ENCODE data around the gene CUBN. TPM values are rescaled to one million over a fixed set of nuclear protein-coding genes. Genes with fewer than 3 reads are reported as not detected.

Gene CUBN
- total and polyA plus RNA-seq, 8 donors: 0.28 to 1.3 (median 0.66) TPM

GRCh38 chr10:17153321-17153720 lies 23.7 kb upstream of the CUBN start:
- intact Hi-C loops (cut with DNase I): no loop called here
- TF ChIP-seq CTCF (IDR thresholded peaks at IDR 0.05): no peak
- ATAC-seq: no peak
- WGBS, 2 donors: 89 to 90% methylated on average over 5 of the region's 5 CpGs
- FAIRE-seq: no peak
- H3K27me3 ChIP-seq: no peaks in the 10 kb centered on the region
- DNase-seq: no peak
- no peak overlapping the region for H3K27ac ChIP-seq
- no peak overlapping the region for H3K4me3 ChIP-seq
- H3K9me3 ChIP-seq: no peaks in the 10 kb centered on the region
- H3K4me1 ChIP-seq: no peaks in the 10 kb centered on the region
- no peaks in the 10 kb centered on the region for H3K36me3 ChIP-seq

DNA sequence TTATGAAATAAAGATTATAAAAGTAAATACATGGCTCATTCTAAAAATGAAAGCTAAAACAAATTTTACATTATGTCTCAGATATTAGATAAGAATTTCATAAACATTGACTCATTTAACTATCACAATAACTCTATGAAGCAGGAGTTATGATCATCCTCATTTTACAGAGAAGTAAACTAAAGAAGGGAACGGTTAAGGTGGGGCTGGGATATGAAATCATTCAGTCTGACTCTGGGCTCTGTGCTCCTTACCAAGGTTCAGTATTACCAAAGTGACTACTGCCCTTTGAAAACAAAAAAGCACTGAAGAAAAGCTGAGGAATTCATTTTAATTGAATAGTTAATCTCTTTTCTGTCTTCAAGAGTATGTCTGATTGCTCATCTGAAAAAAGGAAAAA lies 22.1 kb upstream of the CUBN start:
- H3K4me1 ChIP-seq: no peaks in the 10 kb centered on the region
- 76 to 81% methylated on average over 1 of the region's 1 CpG for WGBS, 2 donors
- H3K36me3 ChIP-seq: no peaks in the 10 kb centered on the region
- TF ChIP-seq CTCF (IDR thresholded peaks at IDR 0.05): no peak
- FAIRE-seq: peak; percentile 78
- no peak for DNase-seq
- no peaks in the 10 kb centered on the region for H3K9me3 ChIP-seq
- no peaks in the 10 kb centered on the region for H3K27me3 ChIP-seq
- no peak for ATAC-seq
- intact Hi-C loops (cut with DNase I): no loop called here
- H3K4me3 ChIP-seq: no peak overlapping the region
- no peak overlapping the region for H3K27ac ChIP-seq

DNA sequence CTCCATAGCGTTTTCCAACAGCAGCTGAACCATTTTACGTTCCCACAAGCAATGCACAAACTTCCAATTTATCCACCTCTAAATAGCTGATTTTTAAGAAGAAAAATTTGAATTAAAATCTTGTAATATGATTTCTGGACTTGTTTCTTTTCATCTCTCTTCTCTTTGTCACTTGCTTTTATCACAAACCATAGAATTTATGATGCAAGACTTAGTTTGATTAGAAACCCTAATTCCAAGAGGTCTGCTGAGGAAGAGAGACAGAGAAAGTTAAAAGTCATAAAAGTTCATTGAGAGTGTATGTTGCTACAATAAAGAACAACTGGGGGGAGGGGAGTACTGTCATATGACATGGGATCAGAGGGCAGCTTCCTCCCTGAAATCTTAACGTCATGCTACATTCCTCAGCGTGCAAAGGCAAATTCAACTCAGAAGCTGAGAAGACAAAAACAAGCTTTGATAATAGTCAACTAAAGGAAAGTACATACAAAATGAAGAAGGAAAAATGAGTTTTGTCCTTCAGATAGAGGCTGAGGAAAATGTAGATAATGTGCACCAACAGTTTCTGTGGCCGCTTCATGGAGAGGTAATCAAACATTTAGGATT lies 18.4 kb upstream of the CUBN start:
- 92 to 96% methylated on average over 5 of the region's 5 CpGs for WGBS, 2 donors
- TF ChIP-seq CTCF (IDR thresholded peaks at IDR 0.05): no peak
- DNase-seq: no peak
- Histone ChIP-seq H3K4me3 (no peak overlapping the region), H3K36me3 (no peaks in the 10 kb centered on the region), H3K4me1 (no peaks in the 10 kb centered on the region), H3K27me3 (no peaks in the 10 kb centered on the region), H3K27ac (no peak overlapping the region), H3K9me3 (no peaks in the 10 kb centered on the region)
- intact Hi-C loops (cut with DNase I): no loop called here
- no peak for FAIRE-seq
- ATAC-seq: no peak

GRCh38 chr10:17146892-17147291 lies 17.3 kb upstream of the CUBN start:
- no peak overlapping the region for H3K27ac ChIP-seq
- TF ChIP-seq CTCF (IDR thresholded peaks at IDR 0.05): no peak
- ATAC-seq: no peak
- no peaks in the 10 kb centered on the region for H3K4me1 ChIP-seq
- H3K9me3 ChIP-seq: no peaks in the 10 kb centered on the region
- no peak for FAIRE-seq
- intact Hi-C loops (cut with DNase I): no loop called here
- no peaks in the 10 kb centered on the region for H3K36me3 ChIP-seq
- 93 to 97% methylated on average over 3 of the region's 3 CpGs for WGBS, 2 donors
- no peak overlapping the region for H3K4me3 ChIP-seq
- DNase-seq: no peak
- no peaks in the 10 kb centered on the region for H3K27me3 ChIP-seq

DNA sequence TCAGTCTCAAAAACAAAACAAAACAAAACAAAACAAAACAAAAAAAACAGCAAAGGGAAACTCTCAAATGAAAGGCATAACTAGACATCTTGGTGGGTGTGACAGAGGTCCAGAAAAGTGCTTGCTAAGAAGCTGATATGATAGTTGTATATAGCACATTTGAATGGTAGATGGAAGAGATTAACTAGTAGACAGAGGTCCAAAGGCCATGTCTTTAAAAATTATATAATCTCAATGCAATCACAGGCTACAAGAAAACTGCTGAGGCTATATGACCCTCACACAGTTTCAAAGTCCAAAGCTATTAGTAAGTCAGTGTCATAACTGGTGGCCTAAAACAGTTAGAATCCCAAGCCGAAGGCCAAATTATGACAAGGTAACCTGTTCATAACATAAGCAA lies 15.6 kb upstream of the CUBN start:
- 95 to 97% methylated on average over 1 of the region's 1 CpG for WGBS, 2 donors
- ATAC-seq (no peak), DNase-seq (no peak), FAIRE-seq (no peak)
- Histone ChIP-seq H3K27me3 (no peaks in the 10 kb centered on the region), H3K4me1 (no peaks in the 10 kb centered on the region), H3K4me3 (no peak overlapping the region), H3K27ac (no peak overlapping the region), H3K9me3 (no peaks in the 10 kb centered on the region), H3K36me3 (no peaks in the 10 kb centered on the region)
- intact Hi-C loops (cut with DNase I): no loop called here
- TF ChIP-seq CTCF (IDR thresholded peaks at IDR 0.05): no peak

Measured in pancreas (tissue), 10 donors.